Suprapubic skin (tissue), 4 donors: Measurements from ENCODE around the gene MSRB3. TPM values are rescaled to one million over a fixed set of nuclear protein-coding genes. Genes with fewer than 3 reads are reported as not detected.

Experiments
- DNase-seq, 2 donors: peaks; one replicate each; pipeline ENCODE4 v3.0.0-alpha.2; 2019; ENCODE audit warnings: low spot score in 2 of 2
- H3K27ac ChIP-seq: fragments of 200-600 bp; sonication (generic); one replicate; pipeline ENCODE4 v1.5.1; 2019
- H3K27me3 ChIP-seq: fragments of 200-600 bp; sonication (generic); one replicate; pipeline ENCODE4 v1.5.1; 2019
- H3K36me3 ChIP-seq: fragments of 200-600 bp; sonication (generic); one replicate; pipeline ENCODE4 v1.5.1; 2019
- H3K4me1 ChIP-seq: fragments of 200-600 bp; sonication (generic); one replicate; pipeline ENCODE4 v1.5.1; 2019
- H3K4me3 ChIP-seq: fragments of 200-600 bp; sonication (generic); one replicate; pipeline ENCODE4 v1.5.1; 2019; ENCODE audit warnings: mild to moderate bottlenecking
- H3K9me3 ChIP-seq: fragments of 200-600 bp; sonication (generic); one replicate; pipeline ENCODE4 v1.5.1; 2019
- CTCF ChIP-seq, 2 donors: fragments of 200-600 bp in 1 of 2; fragments of 450-650 bp in 1 of 2; sonication (generic) in 1 of 2; IDR thresholded peaks; one replicate each; pipeline ENCODE4 v1.5.1; 2016 to 2019; ENCODE audit warnings: antibody characterized with exemption in 2 of 2, mild to moderate bottlenecking in 1 of 2, moderate library complexity in 1 of 2
- EP300 ChIP-seq: sonication (generic); formaldehyde crosslinking; IDR thresholded peaks from one replicate; pipeline ENCODE4 v1.6.1; 2017; ENCODE audit warnings: antibody characterized with exemption
- POLR2A ChIP-seq, 2 donors: fragments of 450-650 bp; IDR thresholded peaks; one replicate each; pipeline ENCODE4 v1.6.1; 2017; ENCODE audit warnings: antibody characterized with exemption in 2 of 2, mild to moderate bottlenecking in 2 of 2, moderate library complexity in 2 of 2
- POLR2AphosphoS5 ChIP-seq, 3 donors: sonication (generic); formaldehyde crosslinking; IDR thresholded peaks; one replicate each; pipeline ENCODE4 v1.6.1; 2017; ENCODE audit warnings: antibody characterized with exemption in 3 of 3
- WGBS: methylation state at CpG from one replicate; pipeline ENCODE4 v1.1.5; 2018; 5-methylcytosine and 5-hydroxymethylcytosine counted together
- total RNA-seq, 4 donors: library from RNA; depleted of rRNA; stranded (reverse); fragments of >200 nt; gene quantifications; one replicate each; pipeline ENCODE4 v1.1.0, GENCODE V29; 2016

Gene MSRB3
- total RNA-seq, 4 donors from 2014 or later = 5.2 to 16.9 (median 9.8) TPM

GRCh38 chr12:65319688-65320200 is 41.3 kb downstream of the MSRB3 start:
- Histone ChIP-seq H3K9me3 (no peaks in the 10 kb centered on the region), H3K4me1 (no peaks in the 10 kb centered on the region), H3K36me3 (no peaks in the 10 kb centered on the region), H3K4me3 (no peak overlapping the region), H3K27ac (no peak overlapping the region), H3K27me3 (no peaks in the 10 kb centered on the region)
- 81% methylated on average over 3 of the region's 3 CpGs for WGBS
- no peak for TF ChIP-seq POLR2AphosphoS5 (IDR thresholded peaks at IDR 0.05)
- no peak for TF ChIP-seq EP300
- TF ChIP-seq POLR2A (IDR thresholded peaks at IDR 0.05) = no peak
- no peak for TF ChIP-seq CTCF (IDR thresholded peaks at IDR 0.05)
- no peak for DNase-seq

GRCh38 chr12:65323070-65323469 is 44.6 kb downstream of the MSRB3 start:
- no peak for DNase-seq
- no peak overlapping the region for H3K4me3 ChIP-seq
- H3K4me1 ChIP-seq = peaks cover 3% of the 10 kb centered on the region
- H3K36me3 ChIP-seq = no peaks in the 10 kb centered on the region
- TF ChIP-seq CTCF (IDR thresholded peaks at IDR 0.05) (no peak), POLR2A (IDR thresholded peaks at IDR 0.05) (no peak), EP300 (no peak), POLR2AphosphoS5 (IDR thresholded peaks at IDR 0.05) (no peak)
- no peaks in the 10 kb centered on the region for H3K9me3 ChIP-seq
- H3K27me3 ChIP-seq = no peaks in the 10 kb centered on the region
- H3K27ac ChIP-seq = no peak overlapping the region
- 51% methylated on average over 5 of the region's 5 CpGs for WGBS

GRCh38 chr12:65324056-65324455 is 45.6 kb downstream of the MSRB3 start:
- no peak overlapping the region for H3K27ac ChIP-seq
- no peak for TF ChIP-seq POLR2AphosphoS5 (IDR thresholded peaks at IDR 0.05)
- TF ChIP-seq EP300 = no peak
- TF ChIP-seq CTCF (IDR thresholded peaks at IDR 0.05) = no peak
- TF ChIP-seq POLR2A (IDR thresholded peaks at IDR 0.05) = no peak
- H3K9me3 ChIP-seq = no peaks in the 10 kb centered on the region
- no peak overlapping the region for H3K4me3 ChIP-seq
- WGBS = 53% methylated on average over 2 of the region's 2 CpGs
- H3K27me3 ChIP-seq = no peaks in the 10 kb centered on the region
- no peak for DNase-seq
- H3K36me3 ChIP-seq = no peaks in the 10 kb centered on the region
- H3K4me1 ChIP-seq = peaks cover 3% of the 10 kb centered on the region

GRCh38 chr12:65324551-65324950 is 46.1 kb downstream of the MSRB3 start:
- no peak for DNase-seq
- H3K4me3 ChIP-seq = no peak overlapping the region
- H3K4me1 ChIP-seq = peaks cover 3% of the 10 kb centered on the region
- no peaks in the 10 kb centered on the region for H3K27me3 ChIP-seq
- TF ChIP-seq POLR2A (IDR thresholded peaks at IDR 0.05) (no peak), CTCF (IDR thresholded peaks at IDR 0.05) (no peak), EP300 (no peak), POLR2AphosphoS5 (IDR thresholded peaks at IDR 0.05) (no peak)
- H3K9me3 ChIP-seq = no peaks in the 10 kb centered on the region
- H3K36me3 ChIP-seq = no peaks in the 10 kb centered on the region
- 86% methylated on average over 3 of the region's 3 CpGs for WGBS
- no peak overlapping the region for H3K27ac ChIP-seq

- Histone ChIP-seq H3K4me1 (peaks cover 3% of the 10 kb centered on the region), H3K4me3 (no peak overlapping the region), H3K9me3 (no peaks in the 10 kb centered on the region), H3K27me3 (no peaks in the 10 kb centered on the region), H3K36me3 (no peaks in the 10 kb centered on the region), H3K27ac (no peak overlapping the region)
- DNase-seq = no peak
- WGBS = 92% methylated on average over 5 of the region's 5 CpGs
- TF ChIP-seq CTCF (IDR thresholded peaks at IDR 0.05) (no peak), POLR2A (IDR thresholded peaks at IDR 0.05) (no peak), EP300 (no peak), POLR2AphosphoS5 (IDR thresholded peaks at IDR 0.05) (no peak)
These were observed 46.7 kb downstream of the MSRB3 start for GRCh38 chr12:65325183-65325582.
